ENCODE measurements around the gene MAGI2. TPM values are rescaled to one million over a fixed set of nuclear protein-coding genes. Genes with fewer than 3 reads are reported as not detected.

MAGI2 gene
- total RNA-seq, 2 donors from 2014 or later = 18.3 to 31.8 TPM

DNA sequence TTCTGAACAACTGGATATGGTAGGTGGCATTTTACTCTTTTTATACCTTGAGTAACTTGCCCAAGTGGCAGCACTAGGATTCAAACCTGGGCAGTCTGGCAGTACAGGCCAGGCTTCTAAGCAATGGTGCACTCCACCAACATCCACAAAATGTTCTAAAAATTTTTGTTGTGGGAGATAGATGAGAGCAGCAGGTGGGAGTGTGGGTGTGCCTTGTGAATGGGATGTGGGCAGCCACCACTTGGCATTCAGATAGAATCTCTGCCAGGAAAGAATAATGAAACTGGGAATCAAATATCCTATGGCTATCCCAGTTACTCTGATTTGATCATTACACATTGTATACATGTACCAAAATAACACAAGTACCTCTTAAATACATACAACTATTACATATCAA, 810.7 kb downstream of the MAGI2 start:
- DNase-seq (ENCODE audit: low spot score) (no peak), ATAC-seq (ENCODE audit: insufficient number of reproducible peaks, low FRiP score, low read depth) (no peak)
- Histone ChIP-seq H3K9me3 (no peaks in the 10 kb centered on the region), H3K27me3 (replicated peaks; ENCODE audit: insufficient read depth) (no peaks in the 10 kb centered on the region), H3K4me1 (ENCODE audit: control insufficient read depth in 1 of 2, low read depth in 2 of 2) (no peaks in the 10 kb centered on the region), H3K36me3 (no peaks in the 10 kb centered on the region), H3K27ac (no peak overlapping the region), H3K4me3 (no peak overlapping the region)
- TF ChIP-seq, protein P1, sequence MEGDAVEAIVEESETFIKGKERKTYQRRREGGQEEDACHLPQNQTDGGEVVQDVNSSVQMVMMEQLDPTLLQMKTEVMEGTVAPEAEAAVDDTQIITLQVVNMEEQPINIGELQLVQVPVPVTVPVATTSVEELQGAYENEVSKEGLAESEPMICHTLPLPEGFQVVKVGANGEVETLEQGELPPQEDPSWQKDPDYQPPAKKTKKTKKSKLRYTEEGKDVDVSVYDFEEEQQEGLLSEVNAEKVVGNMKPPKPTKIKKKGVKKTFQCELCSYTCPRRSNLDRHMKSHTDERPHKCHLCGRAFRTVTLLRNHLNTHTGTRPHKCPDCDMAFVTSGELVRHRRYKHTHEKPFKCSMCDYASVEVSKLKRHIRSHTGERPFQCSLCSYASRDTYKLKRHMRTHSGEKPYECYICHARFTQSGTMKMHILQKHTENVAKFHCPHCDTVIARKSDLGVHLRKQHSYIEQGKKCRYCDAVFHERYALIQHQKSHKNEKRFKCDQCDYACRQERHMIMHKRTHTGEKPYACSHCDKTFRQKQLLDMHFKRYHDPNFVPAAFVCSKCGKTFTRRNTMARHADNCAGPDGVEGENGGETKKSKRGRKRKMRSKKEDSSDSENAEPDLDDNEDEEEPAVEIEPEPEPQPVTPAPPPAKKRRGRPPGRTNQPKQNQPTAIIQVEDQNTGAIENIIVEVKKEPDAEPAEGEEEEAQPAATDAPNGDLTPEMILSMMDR (IDR thresholded peaks at IDR 0.05) = no peak

DNA sequence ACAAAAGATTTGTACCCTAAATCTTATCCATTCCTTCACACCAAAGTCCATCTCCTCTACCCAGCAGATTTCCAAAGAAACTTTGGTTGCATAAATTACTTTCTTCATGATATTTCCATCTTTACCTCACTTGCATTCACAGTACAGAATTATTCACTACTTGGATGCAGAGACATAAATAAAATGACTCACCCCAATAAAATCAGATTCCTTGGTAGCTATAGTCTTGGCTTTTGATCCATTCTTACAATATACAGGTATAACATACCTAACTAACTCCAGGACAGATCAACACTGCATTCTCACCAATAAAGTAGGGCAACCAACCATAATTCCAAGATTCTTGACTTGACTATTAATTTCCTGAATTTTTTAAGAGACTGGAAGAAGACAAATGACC, 815.1 kb downstream of the MAGI2 start:
- no peak for DNase-seq (ENCODE audit: low spot score)
- H3K36me3 ChIP-seq = no peaks in the 10 kb centered on the region
- no peaks in the 10 kb centered on the region for H3K4me1 ChIP-seq (ENCODE audit: control insufficient read depth in 1 of 2, low read depth in 2 of 2)
- H3K27me3 ChIP-seq (replicated peaks; ENCODE audit: insufficient read depth) = no peaks in the 10 kb centered on the region
- no peak overlapping the region for H3K4me3 ChIP-seq
- ATAC-seq (ENCODE audit: insufficient number of reproducible peaks, low FRiP score, low read depth) = no peak
- no peaks in the 10 kb centered on the region for H3K9me3 ChIP-seq
- TF ChIP-seq, protein P1 (IDR thresholded peaks at IDR 0.05) = no peak
- no peak overlapping the region for H3K27ac ChIP-seq

DNA sequence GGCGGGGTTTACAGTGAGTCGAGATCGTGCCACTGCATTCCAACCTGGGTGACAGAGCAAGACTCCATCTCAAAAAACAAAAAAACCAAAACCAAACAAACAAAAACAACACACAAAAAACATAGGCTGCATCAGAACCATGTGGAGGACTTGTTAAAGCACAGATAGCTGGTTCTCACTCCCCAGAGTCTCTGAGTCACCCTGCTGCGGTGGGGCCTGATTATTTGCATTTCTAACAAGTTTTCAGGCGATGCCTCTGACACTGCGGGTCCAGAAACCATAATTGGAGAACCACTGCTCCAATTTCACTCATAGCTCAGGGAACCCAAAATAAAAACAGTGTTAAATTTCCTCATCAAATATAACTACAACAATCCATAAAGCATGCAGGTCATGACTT, 816.7 kb downstream of the MAGI2 start:
- no peak for DNase-seq (ENCODE audit: low spot score)
- Histone ChIP-seq H3K9me3 (no peaks in the 10 kb centered on the region), H3K27me3 (replicated peaks; ENCODE audit: insufficient read depth) (no peaks in the 10 kb centered on the region), H3K4me1 (ENCODE audit: control insufficient read depth in 1 of 2, low read depth in 2 of 2) (no peaks in the 10 kb centered on the region), H3K36me3 (no peaks in the 10 kb centered on the region), H3K27ac (no peak overlapping the region), H3K4me3 (no peak overlapping the region)
- TF ChIP-seq, protein P1 (IDR thresholded peaks at IDR 0.05) = no peak
- no peak for ATAC-seq (ENCODE audit: insufficient number of reproducible peaks, low FRiP score, low read depth)

DNA sequence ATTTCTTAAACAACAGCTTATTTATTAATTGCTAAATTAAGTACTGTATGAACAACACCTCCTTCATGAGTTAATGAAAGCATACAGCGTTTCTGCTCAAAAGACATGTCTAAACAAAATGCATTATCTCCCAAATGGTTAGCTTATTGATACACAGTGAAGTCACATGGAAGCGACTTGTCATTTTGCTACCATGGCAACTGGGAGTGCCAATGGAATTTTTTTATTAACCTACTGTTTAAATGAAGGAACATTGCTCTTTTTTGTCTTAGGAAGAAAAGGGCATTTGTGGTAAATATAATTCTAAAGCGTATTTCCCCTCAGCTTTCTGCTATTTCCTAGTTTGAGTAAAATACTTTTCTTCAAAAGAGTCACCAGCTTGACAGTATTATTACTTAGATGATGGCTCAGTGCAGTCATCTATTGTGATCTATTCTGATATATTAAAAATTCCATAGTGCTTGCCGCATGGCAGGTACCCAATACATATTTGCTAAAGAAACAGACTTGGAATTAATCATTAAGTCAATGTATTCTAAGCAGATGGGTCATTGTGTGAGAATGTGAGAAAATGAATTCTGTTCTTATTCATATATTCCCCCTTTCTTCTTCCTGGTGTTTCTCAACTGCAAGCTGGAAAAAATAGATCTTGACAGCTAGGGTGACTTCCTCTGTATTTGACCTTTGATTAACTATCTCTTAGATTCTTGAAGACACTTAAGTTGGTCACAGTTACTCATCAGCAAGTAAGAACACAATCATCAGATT, 818.3 kb downstream of the MAGI2 start:
- DNase-seq (ENCODE audit: low spot score) (no peak), ATAC-seq (ENCODE audit: insufficient number of reproducible peaks, low FRiP score, low read depth) (no peak)
- H3K9me3 ChIP-seq = no peaks in the 10 kb centered on the region
- H3K27ac ChIP-seq = no peak overlapping the region
- TF ChIP-seq, protein P1 (IDR thresholded peaks at IDR 0.05) = no peak
- no peaks in the 10 kb centered on the region for H3K27me3 ChIP-seq (replicated peaks; ENCODE audit: insufficient read depth)
- H3K36me3 ChIP-seq = no peaks in the 10 kb centered on the region
- H3K4me3 ChIP-seq = no peak overlapping the region
- H3K4me1 ChIP-seq (ENCODE audit: control insufficient read depth in 1 of 2, low read depth in 2 of 2) = no peaks in the 10 kb centered on the region

DNA sequence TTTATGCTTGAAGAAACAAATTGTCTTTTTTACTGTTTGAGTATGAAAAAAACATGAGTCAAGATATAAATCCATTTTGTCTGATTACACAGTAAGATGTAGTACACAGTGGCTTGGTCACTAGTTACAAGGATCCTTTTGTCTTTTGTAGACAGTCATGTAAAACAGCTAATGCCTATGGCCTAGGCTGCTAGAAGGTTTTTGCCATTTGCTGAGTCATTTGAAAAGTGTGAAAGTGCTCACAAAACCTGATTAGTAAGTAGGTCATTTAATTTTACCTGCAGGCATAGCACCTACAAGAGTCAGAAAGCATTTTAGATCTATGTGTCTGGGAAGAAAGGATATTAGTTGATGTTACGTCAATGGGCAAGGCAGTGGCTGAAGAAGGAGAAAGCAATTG, 819.4 kb downstream of the MAGI2 start:
- Histone ChIP-seq H3K36me3 (no peaks in the 10 kb centered on the region), H3K27ac (no peak overlapping the region), H3K4me1 (ENCODE audit: control insufficient read depth in 1 of 2, low read depth in 2 of 2) (no peaks in the 10 kb centered on the region), H3K9me3 (no peaks in the 10 kb centered on the region), H3K4me3 (no peak overlapping the region), H3K27me3 (replicated peaks; ENCODE audit: insufficient read depth) (no peaks in the 10 kb centered on the region)
- TF ChIP-seq, protein P1 (IDR thresholded peaks at IDR 0.05) = no peak
- DNase-seq (ENCODE audit: low spot score) (no peak), ATAC-seq (ENCODE audit: insufficient number of reproducible peaks, low FRiP score, low read depth) (no peak)
